Fibroblast of lung (primary cell): ENCODE data around the gene SALL3. TPM values are rescaled to one million over a fixed set of nuclear protein-coding genes. Genes with fewer than 3 reads are reported as not detected.

ENCODE experiments used
- DNase-seq, 2 donors: peaks; one replicate each; pipeline versions ENCODE4 v3.0.0 to v3.0.0-alpha.2; 2010; ENCODE audit warnings: low read depth in 2 of 2
- H2AFZ ChIP-seq: 2 replicates; pipeline ENCODE4 v1.5.1; 2012; ENCODE audit warnings: low read length, control low read depth, inconsistent platforms
- H3K27ac ChIP-seq: 2 replicates; pipeline ENCODE4 v1.5.1; 2011; ENCODE audit warnings: low read length, control low read depth; ENCODE audit not compliant: insufficient read depth
- H3K27me3 ChIP-seq: 2 replicates; pipeline ENCODE4 v1.5.1; 2011; ENCODE audit warnings: mild to moderate bottlenecking, low read length; ENCODE audit not compliant: control insufficient read depth, insufficient read depth
- H3K36me3 ChIP-seq: 2 replicates; pipeline ENCODE4 v1.5.1; 2011; ENCODE audit warnings: low read length; ENCODE audit not compliant: control insufficient read depth, insufficient read depth
- H3K4me1 ChIP-seq: 2 replicates; pipeline ENCODE4 v1.5.1; 2011; ENCODE audit warnings: low read length; ENCODE audit not compliant: control insufficient read depth, insufficient read depth; ENCODE audit errors: extremely low read depth
- H3K4me2 ChIP-seq: 2 replicates; pipeline ENCODE4 v1.5.1; 2011; ENCODE audit warnings: low read length, control low read depth; ENCODE audit not compliant: insufficient read depth; ENCODE audit errors: extremely low read depth
- H3K4me3 ChIP-seq, 4 experiments: fragments of 200-600 bp in 1 of 4; sonication (generic) in 1 of 4; replicated peaks in 1 of 4; 2 replicates each; pipeline ENCODE4 v1.5.1; 2011 to 2016; ENCODE audit warnings: low read length in 4 of 4, low read depth in 3 of 4, mild to moderate bottlenecking in 3 of 4, control low read depth in 2 of 4, inconsistent platforms in 1 of 4, mixed read lengths in 1 of 4; ENCODE audit not compliant: insufficient read depth in 1 of 4; ENCODE audit errors: control extremely low read depth in 1 of 4
- H3K79me2 ChIP-seq: 2 replicates; pipeline ENCODE4 v1.5.1; 2012; ENCODE audit warnings: mild to moderate bottlenecking, low read length, inconsistent platforms; ENCODE audit not compliant: control insufficient read depth, insufficient read depth
- H3K9ac ChIP-seq: 2 replicates; pipeline ENCODE4 v1.5.1; 2011; ENCODE audit warnings: mild to moderate bottlenecking, low read length, control low read depth; ENCODE audit not compliant: insufficient read depth
- H3K9me3 ChIP-seq: 2 replicates; pipeline ENCODE4 v1.5.1; 2012; ENCODE audit warnings: low read depth, low read length; ENCODE audit not compliant: control insufficient read depth, insufficient read depth
- H4K20me1 ChIP-seq: 2 replicates; pipeline ENCODE4 v1.5.1; 2011; ENCODE audit warnings: low read length; ENCODE audit not compliant: control insufficient read depth, insufficient read depth; ENCODE audit errors: extremely low read depth
- CTCF ChIP-seq, 2 donors: IDR thresholded peaks in 1 of 2; conservative IDR thresholded peaks in 1 of 2; 1 replicate in 1 of 2; 2 replicates in 1 of 2; pipeline ENCODE4 v1.5.1; 2011 to 2012; ENCODE audit warnings: low read length in 2 of 2, control low read depth in 1 of 2, inconsistent platforms in 1 of 2, low read depth in 1 of 2, mild to moderate bottlenecking in 1 of 2
- EZH2 ChIP-seq: IDR thresholded peaks from 2 replicates; pipeline ENCODE4 v1.5.1; 2012; ENCODE audit warnings: low read length, control low read depth, mild to moderate bottlenecking; ENCODE audit errors: missing control alignments
- polyA plus RNA-seq, 2 donors: library from polyadenylated mRNA; depleted of rRNA in 1 of 2; stranded (reverse) in 1 of 2; unstranded in 1 of 2; fragments of >200 nt; gene quantifications; 2 replicates each; pipeline ENCODE4 v1.2.1, GENCODE V29; 2011 to 2012; ENCODE audit warnings: missing spikeins in 1 of 2
- total RNA-seq: library from RNA; depleted of rRNA; stranded (reverse); fragments of >200 nt; gene quantifications from 2 replicates; pipeline ENCODE4 v1.2.1, GENCODE V29; 2014

SALL3 gene
- total and polyA plus RNA-seq, 2 donors (not counting 1 experiment from before 2014, with no cell fraction given), result not detected

- Histone ChIP-seq H3K4me2 (no peak overlapping the region), H3K4me3 (no peak overlapping the region), H3K9ac (no peak overlapping the region), H3K9me3 (no peaks in the 10 kb centered on the region), H3K27ac (no peak overlapping the region), H3K4me1 (no peaks in the 10 kb centered on the region), H3K27me3 (no peaks in the 10 kb centered on the region), H4K20me1 (no peaks in the 10 kb centered on the region), H3K36me3 (no peaks in the 10 kb centered on the region), H2AFZ (no peak overlapping the region), H3K79me2 (no peaks in the 10 kb centered on the region)
- no peak for DNase-seq
- TF ChIP-seq EZH2 (no peak), CTCF (conservative IDR thresholded peaks at IDR 0.05 in 1 of 2, IDR thresholded peaks at IDR 0.05 in 1 of 2; ENCODE audit: low read depth in 1 of 2, low read length in 2 of 2) (no peak)
Measured at GRCh38 chr18:78953566-78953965, 26.1 kb upstream of the SALL3 start.

- H3K4me2 ChIP-seq, result no peak overlapping the region
- no peaks in the 10 kb centered on the region for H3K27me3 ChIP-seq
- H3K9me3 ChIP-seq, result no peaks in the 10 kb centered on the region
- no peak overlapping the region for H3K9ac ChIP-seq
- no peak overlapping the region for H2AFZ ChIP-seq
- H3K79me2 ChIP-seq, result no peaks in the 10 kb centered on the region
- no peak overlapping the region for H3K27ac ChIP-seq
- H4K20me1 ChIP-seq, result no peaks in the 10 kb centered on the region
- no peaks in the 10 kb centered on the region for H3K36me3 ChIP-seq
- TF ChIP-seq EZH2 (no peak), CTCF (conservative IDR thresholded peaks at IDR 0.05 in 1 of 2, IDR thresholded peaks at IDR 0.05 in 1 of 2; ENCODE audit: low read depth in 1 of 2, low read length in 2 of 2) (no peak)
- no peaks in the 10 kb centered on the region for H3K4me1 ChIP-seq
- no peak for DNase-seq
- no peak overlapping the region for H3K4me3 ChIP-seq
Measured at GRCh38 chr18:78955051-78955450, 24.6 kb upstream of the SALL3 start.

- Histone ChIP-seq H3K79me2 (no peaks in the 10 kb centered on the region), H3K4me1 (no peaks in the 10 kb centered on the region), H3K27ac (no peak overlapping the region), H3K9me3 (peaks cover 4% of the 10 kb centered on the region), H3K4me3 (no peak overlapping the region), H3K36me3 (no peaks in the 10 kb centered on the region), H4K20me1 (no peaks in the 10 kb centered on the region), H3K9ac (no peak overlapping the region), H3K4me2 (no peak overlapping the region), H3K27me3 (no peaks in the 10 kb centered on the region), H2AFZ (no peak overlapping the region)
- TF ChIP-seq CTCF (conservative IDR thresholded peaks at IDR 0.05 in 1 of 2, IDR thresholded peaks at IDR 0.05 in 1 of 2; ENCODE audit: low read depth in 1 of 2, low read length in 2 of 2) (no peak), EZH2 (no peak)
- DNase-seq, result no peak
Measured at GRCh38 chr18:78957140-78957539, 22.5 kb upstream of the SALL3 start.
